Measurements from ENCODE around the gene RFFL. TPM values are rescaled to one million over a fixed set of nuclear protein-coding genes. Genes with fewer than 3 reads are reported as not detected.

RFFL gene
- total RNA-seq, 1 donor from 2014 or later, result 22.9 TPM

- peak overlapping the region; percentile 95 for H3K27ac Mint-ChIP-seq (ENCODE audit: unreplicated experiment)
- DNase-seq (ENCODE audit: extremely low spot score, unreplicated experiment), result peak; percentile 25
- no peaks in the 10 kb centered on the region for H3K9me3 Mint-ChIP-seq (ENCODE audit: unreplicated experiment)
- TF ChIP-seq, protein P1, sequence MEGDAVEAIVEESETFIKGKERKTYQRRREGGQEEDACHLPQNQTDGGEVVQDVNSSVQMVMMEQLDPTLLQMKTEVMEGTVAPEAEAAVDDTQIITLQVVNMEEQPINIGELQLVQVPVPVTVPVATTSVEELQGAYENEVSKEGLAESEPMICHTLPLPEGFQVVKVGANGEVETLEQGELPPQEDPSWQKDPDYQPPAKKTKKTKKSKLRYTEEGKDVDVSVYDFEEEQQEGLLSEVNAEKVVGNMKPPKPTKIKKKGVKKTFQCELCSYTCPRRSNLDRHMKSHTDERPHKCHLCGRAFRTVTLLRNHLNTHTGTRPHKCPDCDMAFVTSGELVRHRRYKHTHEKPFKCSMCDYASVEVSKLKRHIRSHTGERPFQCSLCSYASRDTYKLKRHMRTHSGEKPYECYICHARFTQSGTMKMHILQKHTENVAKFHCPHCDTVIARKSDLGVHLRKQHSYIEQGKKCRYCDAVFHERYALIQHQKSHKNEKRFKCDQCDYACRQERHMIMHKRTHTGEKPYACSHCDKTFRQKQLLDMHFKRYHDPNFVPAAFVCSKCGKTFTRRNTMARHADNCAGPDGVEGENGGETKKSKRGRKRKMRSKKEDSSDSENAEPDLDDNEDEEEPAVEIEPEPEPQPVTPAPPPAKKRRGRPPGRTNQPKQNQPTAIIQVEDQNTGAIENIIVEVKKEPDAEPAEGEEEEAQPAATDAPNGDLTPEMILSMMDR (IDR thresholded peaks at IDR 0.05), result no peak
- peaks cover 7% of the 10 kb centered on the region for H3K36me3 Mint-ChIP-seq (ENCODE audit: unreplicated experiment)
- peaks cover 29% of the 10 kb centered on the region for H3K4me1 Mint-ChIP-seq (ENCODE audit: unreplicated experiment)
- peaks cover 3% of the 10 kb centered on the region for H3K27me3 Mint-ChIP-seq (ENCODE audit: unreplicated experiment)
- peak overlapping the region; percentile 96 for H3K4me3 Mint-ChIP-seq (ENCODE audit: unreplicated experiment)
These were observed 83.7 kb downstream of the RFFL start for GRCh38 chr17:34979650-34980352.

GRCh38 chr17:34979153-34979552 is 84.4 kb downstream of the RFFL start:
- TF ChIP-seq, protein P1 (IDR thresholded peaks at IDR 0.05), result no peak
- peaks cover 29% of the 10 kb centered on the region for H3K4me1 Mint-ChIP-seq (ENCODE audit: unreplicated experiment)
- no peaks in the 10 kb centered on the region for H3K9me3 Mint-ChIP-seq (ENCODE audit: unreplicated experiment)
- peak overlapping the region; percentile 96 for H3K4me3 Mint-ChIP-seq (ENCODE audit: unreplicated experiment)
- no peak for DNase-seq (ENCODE audit: extremely low spot score, unreplicated experiment)
- H3K27ac Mint-ChIP-seq (ENCODE audit: unreplicated experiment), result peak overlapping the region; percentile 95
- H3K36me3 Mint-ChIP-seq (ENCODE audit: unreplicated experiment), result peaks cover 7% of the 10 kb centered on the region
- peaks cover 5% of the 10 kb centered on the region for H3K27me3 Mint-ChIP-seq (ENCODE audit: unreplicated experiment)

- no peak for DNase-seq (ENCODE audit: extremely low spot score, unreplicated experiment)
- Mint-ChIP-seq H3K27ac (ENCODE audit: unreplicated experiment) (no peak overlapping the region), H3K4me3 (ENCODE audit: unreplicated experiment) (no peak overlapping the region), H3K36me3 (ENCODE audit: unreplicated experiment) (no peaks in the 10 kb centered on the region), H3K27me3 (ENCODE audit: unreplicated experiment) (peaks cover 7% of the 10 kb centered on the region), H3K9me3 (ENCODE audit: unreplicated experiment) (no peaks in the 10 kb centered on the region), H3K4me1 (ENCODE audit: unreplicated experiment) (peaks cover 9% of the 10 kb centered on the region)
- TF ChIP-seq, protein P1 (IDR thresholded peaks at IDR 0.05), result no peak
These were observed 88.4 kb downstream of the RFFL start for GRCh38 chr17:34974794-34975785.

- TF ChIP-seq, protein P1 (IDR thresholded peaks at IDR 0.05), result no peak
- H3K27ac Mint-ChIP-seq (ENCODE audit: unreplicated experiment), result no peak overlapping the region
- H3K27me3 Mint-ChIP-seq (ENCODE audit: unreplicated experiment), result peaks cover 7% of the 10 kb centered on the region
- peaks cover 2% of the 10 kb centered on the region for H3K4me1 Mint-ChIP-seq (ENCODE audit: unreplicated experiment)
- no peaks in the 10 kb centered on the region for H3K36me3 Mint-ChIP-seq (ENCODE audit: unreplicated experiment)
- H3K4me3 Mint-ChIP-seq (ENCODE audit: unreplicated experiment), result no peak overlapping the region
- no peak for DNase-seq (ENCODE audit: extremely low spot score, unreplicated experiment)
- no peaks in the 10 kb centered on the region for H3K9me3 Mint-ChIP-seq (ENCODE audit: unreplicated experiment)
These were observed 89.3 kb downstream of the RFFL start for GRCh38 chr17:34974179-34974578.

All from osteocyte (in vitro differentiated cells).